ENCODE results near the gene TSNAXIP1.

Gene TSNAXIP1

GRCh38 chr16:67780847-67781564 is 25.7 kb upstream of the TSNAXIP1 start:
- Histone ChIP-seq H3K9me3 (ENCODE audit: control insufficient read depth, insufficient read depth, low read depth, low read length) (no peaks in the 10 kb centered on the region), H3K36me3 (ENCODE audit: control insufficient read depth in 2 of 2, insufficient read depth in 1 of 2, low read length in 2 of 2) (peaks cover 0 to 4% of the 10 kb centered on the region in 2 experiments; a peak in 2 of 3 replicates), H3K27ac (ENCODE audit: extremely low read depth, low read depth, low read length) (no peak overlapping the region), H3K4me1 (ENCODE audit: control insufficient read depth, insufficient read depth, low read length) (peaks cover 5% of the 10 kb centered on the region), H3K4me3 (ENCODE audit: low read depth, low read length) (no peak overlapping the region)
- TF ChIP-seq ZNF488 (tag by site-specific recombination; IDR thresholded peaks at IDR 0.05): no peak
- no peak for TF ChIP-seq ZFHX2 (tag by site-specific recombination; conservative IDR thresholded peaks at IDR 0.05)
- TF ChIP-seq EGR2 (tag by site-specific recombination; IDR thresholded peaks at IDR 0.05; ENCODE audit: low read depth): no peak
- CTCF ChIA-PET: no interaction called here
- POLR2A ChIA-PET: interaction anchor here (0.8 to 1.4 kb wide), 2 partner anchors 26 to 289 kb away, joined by 4 read pairs; partner anchors contain the start of genes RANBP10 and TSNAXIP1

GRCh38 chr16:67781565-67781921 is 25.1 kb upstream of the TSNAXIP1 start:
- ChIA-PET POLR2A (interaction anchor here (0.6 to 1.4 kb wide), 3 partner anchors 25 to 288 kb away, joined by 4 to 5 read pairs (median 4); partner anchors contain the start of genes RANBP10 and TSNAXIP1), CTCF (no interaction called here)
- H3K36me3 ChIP-seq (ENCODE audit: control insufficient read depth in 2 of 2, insufficient read depth in 1 of 2, low read length in 2 of 2): peaks cover 0 to 4% of the 10 kb centered on the region in 2 experiments; a peak in 2 of 3 replicates
- no peak for TF ChIP-seq ZNF175 (tag by site-specific recombination; IDR thresholded peaks at IDR 0.05)
- H3K4me1 ChIP-seq (ENCODE audit: control insufficient read depth, insufficient read depth, low read length): peaks cover 5% of the 10 kb centered on the region
- no peak overlapping the region for H3K27ac ChIP-seq (ENCODE audit: extremely low read depth, low read depth, low read length)
- H3K4me3 ChIP-seq (ENCODE audit: low read depth, low read length): no peak overlapping the region
- no peaks in the 10 kb centered on the region for H3K9me3 ChIP-seq (ENCODE audit: control insufficient read depth, insufficient read depth, low read depth, low read length)

GRCh38 chr16:67782567-67783352 is 23.9 kb upstream of the TSNAXIP1 start:
- Histone ChIP-seq H3K4me3 (ENCODE audit: low read depth, low read length) (no peak overlapping the region), H3K36me3 (ENCODE audit: control insufficient read depth in 2 of 2, insufficient read depth in 1 of 2, low read length in 2 of 2) (peaks cover 0 to 4% of the 10 kb centered on the region in 2 experiments; a peak in 2 of 3 replicates), H3K27ac (ENCODE audit: extremely low read depth, low read depth, low read length) (peak overlapping the region; percentile 45; the same call in 1 of the 2 replicates), H3K4me1 (ENCODE audit: control insufficient read depth, insufficient read depth, low read length) (peaks cover 5% of the 10 kb centered on the region), H3K9me3 (ENCODE audit: control insufficient read depth, insufficient read depth, low read depth, low read length) (no peaks in the 10 kb centered on the region)
- ChIA-PET CTCF (interaction anchor here (0.6 to 1.1 kb wide), 3 partner anchors 24 to 90 kb away, joined by 3 to 5 read pairs (median 4); partner anchors contain the start of gene RANBP10), POLR2A (interaction anchor here (1.6 kb wide), 1 partner anchor 24 kb away, joined by 5 read pairs; the partner anchor contains the start of genes RANBP10 and TSNAXIP1)
- 0 out of 2 replicates have a peak, but pooled peaks have one; percentile 9 for TF ChIP-seq ZBTB11 (tag by site-specific recombination; conservative IDR thresholded peaks at IDR 0.05; ENCODE audit: low read depth)
- peak; percentile 26; the same call in 1 of the 2 replicates for TF ChIP-seq ZNF561 (tag by site-specific recombination; IDR thresholded peaks at IDR 0.05; ENCODE audit: borderline replicate concordance)
- no peak for TF ChIP-seq ZXDB (tag by site-specific recombination; IDR thresholded peaks at IDR 0.05)
- peak; percentile 92 for TF ChIP-seq ZNF843 (tag by site-specific recombination; IDR thresholded peaks at IDR 0.05)
- peak; percentile 94 for TF ChIP-seq OSR2 (tag by site-specific recombination; IDR thresholded peaks at IDR 0.05)
- TF ChIP-seq ZIC2 (tag by site-specific recombination; IDR thresholded peaks at IDR 0.05): 0 out of 2 replicates have a peak, but pooled peaks have one; percentile 13
- no peak for TF ChIP-seq ZNF658 (tag by site-specific recombination; IDR thresholded peaks at IDR 0.05)
- TF ChIP-seq ZNF830 (tag by site-specific recombination; IDR thresholded peaks at IDR 0.05; ENCODE audit: low read depth): no peak
- TF ChIP-seq WT1 (tag by site-specific recombination; IDR thresholded peaks at IDR 0.05): peak; percentile 83
- no peak for TF ChIP-seq ZNF335 (tag by site-specific recombination; conservative IDR thresholded peaks at IDR 0.05)
- no peak for TF ChIP-seq YY2 (tag by site-specific recombination; IDR thresholded peaks at IDR 0.05)
- 0 out of 2 replicates have a peak, but pooled peaks have one; percentile 31 for TF ChIP-seq ZBTB17 (tag by site-specific recombination; IDR thresholded peaks at IDR 0.05)
- TF ChIP-seq IKZF3 (tag by site-specific recombination; IDR thresholded peaks at IDR 0.05): peak; percentile 86
- peak; percentile 64 for TF ChIP-seq ZNF596 (tag by site-specific recombination; IDR thresholded peaks at IDR 0.05)
- TF ChIP-seq KLF7 (tag by site-specific recombination; IDR thresholded peaks at IDR 0.05; ENCODE audit: borderline replicate concordance): peak; percentile 28; the same call in 1 of the 2 replicates
- 0 out of 2 replicates have a peak, but pooled peaks have one; percentile 49 for TF ChIP-seq BCL11A (tag by site-specific recombination; IDR thresholded peaks at IDR 0.05; ENCODE audit: low read depth)
- peak; percentile 26; the same call in 1 of the 2 replicates for TF ChIP-seq ZBTB6 (tag by site-specific recombination; IDR thresholded peaks at IDR 0.05)
- no peak for TF ChIP-seq ZNF121 (tag by site-specific recombination; IDR thresholded peaks at IDR 0.05)
- peak; percentile 89; the same call in 1 of the 2 replicates for TF ChIP-seq TCF7L2 (IDR thresholded peaks at IDR 0.05; ENCODE audit: borderline replicate concordance, low read depth, low read length)
- TF ChIP-seq ZNF302 (tag by site-specific recombination; IDR thresholded peaks at IDR 0.05; ENCODE audit: low read depth): no peak

Measured in HEK293 (cell line).